Breast epithelium (tissue), 3 donors: ENCODE results near the gene PSMB11.

Experiments
- CTCF ChIP-seq, 3 donors: fragments of 450-650 bp; IDR thresholded peaks; one replicate each; pipeline ENCODE4 v1.5.1; 2016 to 2017; ENCODE audit warnings: antibody characterized with exemption in 3 of 3, mild to moderate bottlenecking in 3 of 3, moderate library complexity in 3 of 3
- POLR2A ChIP-seq: fragments of 450-650 bp; IDR thresholded peaks from one replicate; pipeline ENCODE4 v1.6.1; 2016; ENCODE audit warnings: antibody characterized with exemption, mild to moderate bottlenecking, moderate library complexity
- POLR2AphosphoS5 ChIP-seq, 3 donors: sonication (generic); formaldehyde crosslinking; IDR thresholded peaks; one replicate each; pipeline ENCODE4 v1.6.1; 2017; ENCODE audit warnings: antibody characterized with exemption in 3 of 3

- TF ChIP-seq CTCF (IDR thresholded peaks at IDR 0.05) (no peak), POLR2AphosphoS5 (IDR thresholded peaks at IDR 0.05) (no peak), POLR2A (no peak)
These were observed 25.1 kb downstream of the PSMB11 start for GRCh38 chr14:23066855-23067744.
